Mucosa of descending colon (tissue), 3 donors: Measurements from ENCODE around the gene CDH4. TPM values are rescaled to one million over a fixed set of nuclear protein-coding genes. Genes with fewer than 3 reads are reported as not detected.

Experiments
- ATAC-seq: fragments of 200-7000 bp; cut with Tn5 transposase; one replicate; pipeline ENCODE4 v1.9.1; 2020; ENCODE audit warnings: mild to moderate bottlenecking, moderate library complexity
- DNase-seq, 3 donors: peaks; one replicate each; pipeline ENCODE4 v3.0.0-alpha.2; 2020
- H3K36me3 ChIP-seq: fragments of 200-600 bp; one replicate; pipeline ENCODE4 v1.8.0; 2021; ENCODE audit warnings: low read depth, mild to moderate bottlenecking
- H3K4me1 ChIP-seq: fragments of 200-600 bp; one replicate; pipeline ENCODE4 v1.8.0; 2021; ENCODE audit warnings: low read depth, mild to moderate bottlenecking
- H3K4me3 ChIP-seq: fragments of 200-600 bp; one replicate; pipeline ENCODE4 v1.8.0; 2021; ENCODE audit warnings: mild to moderate bottlenecking
- H3K9me3 ChIP-seq: fragments of 200-600 bp; one replicate; pipeline ENCODE4 v1.8.0; 2021; ENCODE audit warnings: mild to moderate bottlenecking
- intact Hi-C, 2 donors: fragments of 100-400 bp; cut with DNase I in 1 of 2; cut with micrococcal nuclease in 1 of 2; formaldehyde crosslinking; loops; one replicate each; pipeline versions ENCODE4 v1.11.0 to v1.11.1; 2022; cut with DNase I, micrococcal nuclease
- total RNA-seq, 3 donors: library from RNA; stranded (reverse); fragmentation: NEBNext Ultra II Directional in 2 of 3; extraction: Animal tissue kit (Norgen Biotek cat#: 25700) in 2 of 3; gene quantifications; one replicate each; pipeline versions ENCODE4 v1.2.1 to v1.2.4, GENCODE V29; 2021 to 2023
- TF ChIP-seq, protein P1 (sequence below): fragments of 200-600 bp; IDR thresholded peaks from one replicate; pipeline ENCODE4 v1.8.0; 2022; ENCODE audit warnings: antibody characterized with exemption, mild to moderate bottlenecking
- donor health status: DM: no; HTN: no; CAD: no; lungs with moderate emphysema.
- donor health status: DM: no; HTN: no; CAD: no.
- donor health status: DM: no; HTN: yes; CAD: no.

Gene CDH4
- total RNA-seq, 3 donors from 2014 or later, result 0.16 TPM; not detected in 2

DNA sequence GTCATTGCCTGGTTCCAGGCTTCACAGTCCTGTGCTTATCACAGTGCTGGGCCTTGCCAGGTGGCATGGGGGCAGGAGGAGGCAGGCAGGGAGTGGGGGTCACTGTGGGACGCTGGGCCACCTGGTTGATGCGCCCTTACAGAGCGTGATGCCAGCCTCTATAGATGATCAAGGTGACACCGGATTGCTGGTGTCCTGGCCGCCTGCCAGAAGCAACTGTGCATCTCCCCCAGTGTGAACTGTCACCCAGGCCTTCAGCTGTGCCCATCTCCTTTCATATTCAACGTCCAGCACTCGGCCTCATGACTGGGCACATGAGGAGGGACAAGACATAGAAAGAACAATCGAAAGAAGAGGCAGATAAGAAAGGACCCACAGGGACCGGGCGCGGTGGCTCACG, 494.7 kb downstream of the CDH4 start:
- Histone ChIP-seq H3K36me3 (no peaks in the 10 kb centered on the region), H3K4me1 (no peaks in the 10 kb centered on the region), H3K4me3 (no peak overlapping the region), H3K9me3 (no peaks in the 10 kb centered on the region)
- DNase-seq (peak in 1 of 3 donors; percentile 39), ATAC-seq (no peak)
- TF ChIP-seq, protein P1, sequence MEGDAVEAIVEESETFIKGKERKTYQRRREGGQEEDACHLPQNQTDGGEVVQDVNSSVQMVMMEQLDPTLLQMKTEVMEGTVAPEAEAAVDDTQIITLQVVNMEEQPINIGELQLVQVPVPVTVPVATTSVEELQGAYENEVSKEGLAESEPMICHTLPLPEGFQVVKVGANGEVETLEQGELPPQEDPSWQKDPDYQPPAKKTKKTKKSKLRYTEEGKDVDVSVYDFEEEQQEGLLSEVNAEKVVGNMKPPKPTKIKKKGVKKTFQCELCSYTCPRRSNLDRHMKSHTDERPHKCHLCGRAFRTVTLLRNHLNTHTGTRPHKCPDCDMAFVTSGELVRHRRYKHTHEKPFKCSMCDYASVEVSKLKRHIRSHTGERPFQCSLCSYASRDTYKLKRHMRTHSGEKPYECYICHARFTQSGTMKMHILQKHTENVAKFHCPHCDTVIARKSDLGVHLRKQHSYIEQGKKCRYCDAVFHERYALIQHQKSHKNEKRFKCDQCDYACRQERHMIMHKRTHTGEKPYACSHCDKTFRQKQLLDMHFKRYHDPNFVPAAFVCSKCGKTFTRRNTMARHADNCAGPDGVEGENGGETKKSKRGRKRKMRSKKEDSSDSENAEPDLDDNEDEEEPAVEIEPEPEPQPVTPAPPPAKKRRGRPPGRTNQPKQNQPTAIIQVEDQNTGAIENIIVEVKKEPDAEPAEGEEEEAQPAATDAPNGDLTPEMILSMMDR, result no peak
- intact Hi-C loops, result no loop called here

DNA sequence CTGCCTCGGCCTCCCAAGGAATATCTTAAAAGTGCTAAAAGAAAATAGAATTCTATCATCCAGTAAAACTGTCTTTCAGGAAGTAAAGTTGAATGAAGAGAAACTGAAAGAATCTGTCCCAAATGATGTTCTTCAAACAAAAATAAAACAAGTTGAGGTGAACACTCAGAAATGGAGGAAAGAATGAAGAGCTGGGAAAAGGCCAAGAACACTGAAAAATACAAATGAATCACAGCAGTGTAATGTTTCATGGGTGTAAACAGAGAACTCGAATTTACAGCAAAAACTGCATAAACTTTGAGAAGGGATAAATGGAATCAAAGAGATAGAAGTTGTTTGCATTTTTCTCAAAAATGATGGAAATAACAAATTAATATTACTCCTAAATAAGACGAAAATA, 496.3 kb downstream of the CDH4 start:
- Histone ChIP-seq H3K4me3 (no peak overlapping the region), H3K36me3 (no peaks in the 10 kb centered on the region), H3K9me3 (no peaks in the 10 kb centered on the region), H3K4me1 (no peaks in the 10 kb centered on the region)
- intact Hi-C loops, result no loop called here
- DNase-seq (no peak), ATAC-seq (no peak)
- TF ChIP-seq, protein P1, result no peak

DNA sequence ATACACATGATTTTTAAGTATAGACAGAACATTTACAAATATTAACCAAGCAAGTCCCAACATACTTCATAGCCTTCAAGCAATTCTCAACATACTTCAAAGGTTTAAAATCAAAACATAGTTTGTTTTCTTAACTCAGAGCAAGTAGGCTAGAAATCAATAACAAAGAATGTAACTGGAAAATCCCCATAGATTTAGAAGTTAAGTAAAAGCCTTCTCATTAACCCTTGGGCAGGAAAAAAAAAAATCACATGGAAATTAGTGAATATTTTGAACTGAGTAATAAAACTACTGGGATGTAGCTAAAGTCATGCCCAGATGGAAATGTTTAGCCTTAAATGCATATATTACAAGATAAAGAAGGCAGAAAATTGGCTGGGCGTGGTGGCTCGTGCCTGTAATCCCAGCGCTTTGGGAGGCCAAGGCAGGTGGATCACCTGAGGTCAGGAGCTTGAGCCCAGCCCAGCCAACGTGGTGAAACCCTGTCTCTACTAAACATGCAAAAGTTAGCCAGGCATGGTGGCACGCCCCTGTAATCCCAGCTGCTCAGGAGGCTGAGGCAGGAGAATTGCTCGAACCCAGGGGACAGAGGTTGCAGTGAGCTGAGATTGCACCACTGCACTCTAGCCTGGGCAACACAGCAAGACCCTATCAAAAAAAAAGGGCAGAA, 497.5 kb downstream of the CDH4 start:
- no peaks in the 10 kb centered on the region for H3K36me3 ChIP-seq
- DNase-seq, result no peak
- no peaks in the 10 kb centered on the region for H3K9me3 ChIP-seq
- H3K4me3 ChIP-seq, result no peak overlapping the region
- TF ChIP-seq, protein P1, result no peak
- no peak for ATAC-seq
- H3K4me1 ChIP-seq, result no peaks in the 10 kb centered on the region
- intact Hi-C loops, result no loop called here

DNA sequence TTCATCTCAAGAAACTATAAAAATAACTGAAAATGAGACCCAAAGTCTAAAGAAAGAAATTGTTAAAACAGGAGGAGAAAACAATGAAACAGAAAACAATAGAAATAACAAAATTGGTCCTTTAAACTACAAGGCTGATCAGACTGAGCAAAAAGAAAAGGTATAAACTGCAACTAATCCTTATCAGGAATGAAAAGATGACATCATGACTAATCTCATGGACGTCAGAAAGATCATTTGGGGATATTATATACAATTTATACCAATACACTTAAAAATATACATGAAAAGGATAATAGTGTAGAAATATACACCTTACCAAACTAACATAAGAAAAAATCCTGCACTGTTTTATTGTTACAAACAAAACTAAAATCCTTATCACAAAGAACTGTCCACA, 498.0 kb downstream of the CDH4 start:
- H3K36me3 ChIP-seq, result no peaks in the 10 kb centered on the region
- DNase-seq (no peak), ATAC-seq (no peak)
- H3K4me3 ChIP-seq, result no peak overlapping the region
- intact Hi-C loops, result no loop called here
- TF ChIP-seq, protein P1, result no peak
- no peaks in the 10 kb centered on the region for H3K9me3 ChIP-seq
- no peaks in the 10 kb centered on the region for H3K4me1 ChIP-seq

DNA sequence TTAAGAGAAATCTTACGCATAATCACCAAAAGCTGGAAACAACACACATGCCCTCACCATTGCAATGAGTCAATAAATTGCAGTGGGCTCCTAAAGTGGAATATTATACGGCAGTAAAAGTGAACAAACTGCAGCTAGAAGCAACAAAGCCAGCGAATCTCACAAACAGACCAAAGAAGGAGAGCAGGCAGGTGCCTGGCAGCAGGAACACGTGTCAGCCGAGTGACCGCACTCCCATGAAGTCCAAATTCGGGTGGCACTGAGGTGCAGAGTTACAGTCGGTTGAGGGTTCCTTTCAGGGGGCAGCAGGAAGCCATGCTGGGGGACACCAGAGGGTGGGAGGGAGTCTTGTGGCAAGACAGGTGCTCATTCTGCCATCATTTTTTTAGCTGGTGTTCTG, 500.5 kb downstream of the CDH4 start:
- DNase-seq (no peak), ATAC-seq (no peak)
- Histone ChIP-seq H3K4me3 (no peak overlapping the region), H3K4me1 (no peaks in the 10 kb centered on the region), H3K36me3 (no peaks in the 10 kb centered on the region), H3K9me3 (no peaks in the 10 kb centered on the region)
- TF ChIP-seq, protein P1, result no peak
- intact Hi-C loops, result loop anchor here in 1 of 2 donors (2.0 kb wide), 1 partner anchor 28 kb away; no protein-coding TSS in a partner anchor
